ENCODE results near the gene SDCBP2.

DNA sequence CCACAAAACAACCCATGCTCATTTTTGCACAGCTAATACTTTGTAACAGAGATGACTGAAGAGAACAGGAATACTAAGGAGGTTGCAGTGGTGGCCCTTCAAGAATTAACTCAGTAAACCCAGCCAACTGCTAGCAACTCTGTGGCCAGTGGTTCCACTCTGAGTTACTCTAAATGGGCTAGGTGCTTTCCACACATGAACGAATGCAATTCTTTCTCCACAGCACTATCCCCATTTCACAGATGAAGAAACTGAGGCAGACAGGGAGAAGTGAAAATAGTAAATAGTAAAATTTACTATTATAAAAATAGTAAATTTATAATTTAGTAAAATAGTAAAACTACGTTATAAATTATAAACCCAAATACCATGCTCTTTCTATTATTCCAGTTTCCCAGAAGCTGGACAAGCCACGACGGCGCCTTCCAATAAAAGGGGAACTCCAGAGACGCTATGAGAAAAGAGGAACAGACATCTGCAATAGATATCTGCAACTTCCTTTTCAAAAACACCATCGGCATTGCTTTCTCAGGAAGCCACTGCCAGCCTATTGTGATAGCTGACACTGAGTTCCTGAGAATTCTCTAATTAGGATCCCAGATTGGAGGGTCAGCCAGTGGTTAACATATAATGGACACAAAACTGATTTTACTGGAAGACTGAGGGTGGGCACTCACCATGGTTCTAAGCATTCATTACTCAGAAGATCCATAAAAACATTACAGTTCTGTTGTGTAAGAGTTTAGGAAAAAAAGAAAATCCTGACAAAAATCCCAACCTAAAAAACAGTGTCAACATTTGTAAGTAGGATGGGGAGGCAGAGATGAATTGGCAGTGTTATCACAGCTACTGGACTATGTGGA, 47.7 kb upstream of the SDCBP2 start:
- no peak for TF ChIP-seq ZNF232 (CRISPR knock-in tag; IDR thresholded peaks at IDR 0.05; ENCODE audit: borderline replicate concordance)
- TF ChIP-seq NFE2L1 (CRISPR knock-in tag; IDR thresholded peaks at IDR 0.05; ENCODE audit: borderline replicate concordance), result no peak
- no peak for TF ChIP-seq STAT5B (CRISPR knock-in tag; IDR thresholded peaks at IDR 0.05)
- TF ChIP-seq, protein P1, sequence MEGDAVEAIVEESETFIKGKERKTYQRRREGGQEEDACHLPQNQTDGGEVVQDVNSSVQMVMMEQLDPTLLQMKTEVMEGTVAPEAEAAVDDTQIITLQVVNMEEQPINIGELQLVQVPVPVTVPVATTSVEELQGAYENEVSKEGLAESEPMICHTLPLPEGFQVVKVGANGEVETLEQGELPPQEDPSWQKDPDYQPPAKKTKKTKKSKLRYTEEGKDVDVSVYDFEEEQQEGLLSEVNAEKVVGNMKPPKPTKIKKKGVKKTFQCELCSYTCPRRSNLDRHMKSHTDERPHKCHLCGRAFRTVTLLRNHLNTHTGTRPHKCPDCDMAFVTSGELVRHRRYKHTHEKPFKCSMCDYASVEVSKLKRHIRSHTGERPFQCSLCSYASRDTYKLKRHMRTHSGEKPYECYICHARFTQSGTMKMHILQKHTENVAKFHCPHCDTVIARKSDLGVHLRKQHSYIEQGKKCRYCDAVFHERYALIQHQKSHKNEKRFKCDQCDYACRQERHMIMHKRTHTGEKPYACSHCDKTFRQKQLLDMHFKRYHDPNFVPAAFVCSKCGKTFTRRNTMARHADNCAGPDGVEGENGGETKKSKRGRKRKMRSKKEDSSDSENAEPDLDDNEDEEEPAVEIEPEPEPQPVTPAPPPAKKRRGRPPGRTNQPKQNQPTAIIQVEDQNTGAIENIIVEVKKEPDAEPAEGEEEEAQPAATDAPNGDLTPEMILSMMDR (CRISPR knock-in tag; IDR thresholded peaks at IDR 0.05), result no peak
- TF ChIP-seq GTF2F1 (IDR thresholded peaks at IDR 0.05; ENCODE audit: low read length), result no peak
- TF ChIP-seq SMC3 (IDR thresholded peaks at IDR 0.05; ENCODE audit: low read length), result no peak
- TF ChIP-seq CHD2 (IDR thresholded peaks at IDR 0.05; ENCODE audit: low read depth, low read length), result no peak
- no peak for TF ChIP-seq GZF1 (CRISPR knock-in tag; IDR thresholded peaks at IDR 0.05)
- TF ChIP-seq ZNF775 (CRISPR knock-in tag; IDR thresholded peaks at IDR 0.05; ENCODE audit: borderline replicate concordance), result no peak
- no peak for TF ChIP-seq KLF11 (CRISPR knock-in tag; IDR thresholded peaks at IDR 0.05)
- TF ChIP-seq KLF6 (CRISPR knock-in tag; IDR thresholded peaks at IDR 0.05), result no peak
- TF ChIP-seq ZBTB20 (CRISPR knock-in tag; IDR thresholded peaks at IDR 0.05; ENCODE audit: borderline replicate concordance, low read depth), result no peak
- no peak for TF ChIP-seq ZNF333 (CRISPR knock-in tag; IDR thresholded peaks at IDR 0.05; ENCODE audit: borderline replicate concordance)
